Measurements from ENCODE around the gene PBX3. TPM values are rescaled to one million over a fixed set of nuclear protein-coding genes. Genes with fewer than 3 reads are reported as not detected.

Gene PBX3
- total RNA-seq, 1 experiment from 2014 or later: 38.1 TPM

DNA sequence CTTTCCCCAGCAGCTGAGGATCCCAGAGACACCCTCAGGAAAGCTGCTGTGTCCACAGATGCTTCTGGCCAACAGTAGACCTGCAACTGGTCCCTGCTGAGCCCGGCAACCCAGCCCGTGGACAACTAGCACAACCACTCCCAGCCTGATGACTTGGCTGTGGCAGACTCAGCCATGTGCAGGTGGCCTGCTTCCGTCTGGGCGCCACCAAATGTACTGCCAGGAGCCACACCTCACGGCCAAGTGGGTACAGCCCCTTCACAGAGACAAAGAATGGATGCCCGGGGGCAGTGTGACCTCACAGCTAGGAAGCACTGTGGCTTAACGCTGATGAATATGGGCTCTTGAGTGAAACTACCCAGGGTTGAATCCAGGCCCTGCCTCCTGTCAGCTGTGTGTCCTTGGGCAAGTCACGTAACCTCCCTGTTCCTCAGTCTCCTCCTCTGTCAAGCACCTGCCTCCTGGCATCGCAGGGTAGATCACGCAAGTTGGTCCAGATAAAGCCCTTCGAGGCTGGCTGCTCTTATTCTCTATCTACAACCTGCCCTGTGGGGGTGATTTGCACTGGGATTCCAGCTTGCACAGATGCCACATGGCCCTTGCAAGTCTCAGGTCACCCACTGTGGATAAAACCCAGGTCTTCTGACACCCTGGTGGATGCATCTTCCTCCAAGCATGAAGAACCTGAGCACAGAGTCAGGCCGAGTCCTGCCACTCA is 225.0 kb downstream of the PBX3 start:
- no peak for DNase-seq (ENCODE audit: low read depth)

DNA sequence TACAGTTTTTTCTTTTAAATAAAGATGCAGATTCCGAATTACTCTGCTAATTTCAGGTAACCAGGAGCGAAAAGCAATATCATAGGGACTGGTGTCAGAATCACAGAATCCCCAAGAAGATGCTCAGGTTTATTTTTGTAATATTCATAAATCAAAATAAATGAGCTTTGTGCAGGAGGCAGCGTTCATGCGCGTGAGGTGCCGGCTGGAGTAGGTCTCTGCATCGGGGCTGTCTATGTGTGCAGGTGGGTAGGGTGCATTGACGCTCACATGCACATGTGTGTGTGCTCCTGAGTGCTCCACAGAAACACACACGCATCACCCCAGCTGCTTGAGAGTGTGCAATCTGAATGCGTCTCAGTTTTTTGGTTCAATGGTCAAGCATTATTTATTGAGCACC is 226.4 kb downstream of the PBX3 start:
- no peak for DNase-seq (ENCODE audit: low read depth)

DNA sequence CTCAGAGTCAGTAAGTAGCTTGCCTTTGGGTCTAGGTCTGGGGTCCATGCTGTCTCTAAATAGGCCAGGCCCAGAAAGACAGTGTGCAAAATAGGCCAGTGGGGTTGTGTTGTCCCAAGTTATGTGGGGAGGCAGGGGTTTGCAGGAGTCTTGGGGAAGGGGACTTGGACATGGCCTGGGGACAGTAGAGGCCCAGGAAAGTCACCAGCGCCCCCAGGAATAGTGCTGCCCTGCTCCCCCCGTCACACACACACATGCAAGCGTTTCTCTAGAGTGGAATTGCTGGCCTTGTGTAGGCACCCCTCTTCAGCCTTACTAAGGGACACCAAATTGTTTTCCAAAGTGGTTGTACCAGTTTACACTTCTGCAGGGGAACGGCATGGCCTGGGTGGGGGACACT is 227.5 kb downstream of the PBX3 start:
- no peak for DNase-seq (ENCODE audit: low read depth)

DNA sequence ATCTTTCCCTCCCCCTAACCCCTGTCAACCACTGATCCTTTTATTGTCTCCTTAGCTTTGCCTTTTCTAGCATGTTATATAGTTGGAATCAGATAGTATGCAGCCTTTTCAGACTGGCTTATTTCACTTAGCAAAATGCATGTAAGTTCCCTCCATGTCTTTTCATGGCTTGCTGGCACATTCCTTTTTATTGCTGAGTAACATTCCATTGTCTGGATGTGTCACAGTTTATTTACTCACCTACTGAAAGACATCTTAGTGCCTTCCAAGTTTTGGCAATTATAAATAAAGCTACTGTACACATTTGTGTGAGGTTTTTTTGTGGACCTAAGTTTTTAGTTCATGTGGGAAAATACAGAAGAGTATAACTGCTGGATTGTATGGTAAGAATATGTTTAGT is 230.1 kb downstream of the PBX3 start:
- no peak for DNase-seq (ENCODE audit: low read depth)

DNA sequence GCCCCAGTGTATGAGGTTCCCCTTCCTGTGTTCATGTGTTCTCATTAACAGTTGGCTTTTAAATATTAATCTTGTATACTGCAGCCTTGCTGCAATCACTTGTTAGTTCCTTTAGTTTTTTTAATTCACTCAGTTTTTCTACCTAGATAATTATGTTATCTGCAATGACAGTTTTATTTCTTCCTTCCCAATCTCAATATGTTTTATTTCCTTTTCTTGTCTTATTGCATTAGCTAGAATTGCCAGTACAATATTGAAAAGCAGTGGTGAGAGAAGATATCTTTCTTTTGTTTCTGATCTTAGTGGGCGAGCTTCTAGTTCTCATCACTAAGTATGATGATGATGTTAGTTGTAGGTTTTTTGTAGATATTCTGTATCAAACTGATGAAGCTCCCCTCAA is 232.2 kb downstream of the PBX3 start:
- no peak for DNase-seq (ENCODE audit: low read depth)

DNA sequence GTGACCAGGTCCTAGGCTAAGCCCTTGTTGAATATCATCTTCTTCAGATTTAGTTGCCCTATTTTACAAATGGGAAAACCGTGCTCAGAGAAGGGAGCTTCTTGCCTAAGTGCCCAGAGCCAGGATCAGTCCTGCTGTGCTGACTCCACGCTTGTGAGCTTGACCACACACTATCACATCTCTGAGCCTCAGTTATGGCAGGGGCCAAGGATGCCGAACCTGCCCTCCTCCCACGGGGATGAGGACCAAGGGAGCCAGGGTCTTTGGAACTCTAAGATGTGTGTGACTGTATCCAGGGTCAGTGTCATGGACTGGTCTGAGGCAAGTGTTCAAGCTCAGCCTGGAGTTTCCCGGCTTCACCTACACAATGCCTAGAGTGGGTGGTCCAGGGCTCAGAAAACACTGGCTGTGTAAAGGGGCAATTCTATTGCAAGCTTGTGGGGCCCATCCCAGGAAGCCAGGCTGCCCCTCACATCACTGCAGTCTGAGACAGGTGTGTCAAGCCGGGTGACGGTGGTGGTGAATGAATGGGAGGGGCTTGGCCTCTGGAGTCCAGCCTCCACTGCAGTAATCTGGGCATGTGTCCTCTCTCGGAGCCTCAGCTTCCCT is 235.7 kb downstream of the PBX3 start:
- DNase-seq (ENCODE audit: low read depth): no peak

DNA sequence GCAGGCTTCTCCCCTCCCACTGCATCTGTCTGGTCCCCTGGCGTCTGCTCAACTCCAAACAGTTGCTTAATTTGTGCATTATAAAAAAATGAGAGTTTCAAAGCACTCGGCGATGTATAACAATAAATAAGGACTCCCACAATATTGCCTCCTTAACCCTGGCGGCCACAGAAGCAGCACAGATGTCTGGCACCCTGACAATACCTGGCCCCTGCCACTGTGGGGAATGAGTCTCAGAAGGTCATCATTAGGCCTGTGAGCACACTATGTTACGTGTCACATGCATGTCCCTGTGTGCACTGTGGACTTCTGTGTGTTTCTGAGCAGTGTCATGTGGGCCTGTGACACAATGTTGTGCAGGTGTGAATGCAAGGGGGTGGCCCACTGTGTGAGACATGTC is 236.5 kb downstream of the PBX3 start:
- no peak for DNase-seq (ENCODE audit: low read depth)

DNA sequence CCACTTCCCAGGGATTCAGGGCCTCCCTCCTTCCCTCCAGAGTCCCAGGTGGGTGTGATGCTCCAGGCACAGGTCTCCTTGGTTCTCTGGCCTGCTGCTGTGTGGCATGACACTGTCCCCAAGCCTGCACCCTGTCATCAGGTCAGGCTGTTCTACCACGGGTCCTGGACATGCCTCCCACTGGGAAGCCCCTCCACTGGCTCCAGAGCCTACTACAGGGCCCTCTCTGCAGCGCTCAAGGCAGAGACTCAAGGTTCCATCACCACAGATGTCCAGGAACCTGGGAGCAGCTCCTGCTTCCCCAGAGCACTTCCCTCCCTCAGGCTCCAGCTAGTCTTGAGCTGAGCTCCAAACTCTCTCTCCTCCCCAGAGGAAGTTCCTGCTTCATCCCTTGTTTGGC is 237.3 kb downstream of the PBX3 start:
- no peak for DNase-seq (ENCODE audit: low read depth)

DNA sequence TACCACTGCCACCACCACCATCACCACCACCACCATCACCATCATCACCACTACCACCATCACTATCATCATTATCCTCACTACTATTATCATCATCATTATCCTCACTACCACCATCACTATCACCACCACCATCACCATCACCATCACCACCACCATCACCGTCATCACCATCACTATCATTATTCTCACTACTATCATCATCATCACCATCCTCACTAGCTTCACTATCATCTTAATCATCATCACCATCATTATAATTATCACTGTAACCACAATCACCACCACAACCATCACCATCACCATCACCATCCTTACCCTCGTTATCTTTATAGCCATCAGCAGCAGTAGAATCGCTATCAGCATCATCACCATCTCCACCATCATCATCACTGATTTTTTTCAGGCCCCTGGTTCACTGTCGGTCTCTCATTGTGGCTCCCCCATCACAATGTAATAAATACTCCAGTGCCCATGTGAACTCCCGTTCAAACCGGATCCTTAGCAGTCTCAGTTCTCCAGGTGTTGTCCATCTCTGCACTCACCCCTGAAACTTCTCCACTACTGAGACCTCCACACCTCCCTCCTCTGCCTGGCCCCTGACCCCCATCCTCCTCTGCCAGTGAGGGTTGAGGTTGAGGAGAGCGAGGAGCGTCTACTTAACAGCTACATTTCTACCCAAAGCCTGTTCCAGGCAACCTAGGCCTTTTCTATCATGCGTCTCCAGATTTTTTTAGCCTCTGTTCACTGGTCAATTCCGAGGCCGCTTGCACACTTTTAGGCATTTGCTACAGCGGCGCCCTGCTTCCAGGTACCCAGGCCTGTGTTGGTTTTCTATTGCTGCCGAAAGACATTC is 238.2 kb downstream of the PBX3 start:
- DNase-seq (ENCODE audit: low read depth): no peak

DNA sequence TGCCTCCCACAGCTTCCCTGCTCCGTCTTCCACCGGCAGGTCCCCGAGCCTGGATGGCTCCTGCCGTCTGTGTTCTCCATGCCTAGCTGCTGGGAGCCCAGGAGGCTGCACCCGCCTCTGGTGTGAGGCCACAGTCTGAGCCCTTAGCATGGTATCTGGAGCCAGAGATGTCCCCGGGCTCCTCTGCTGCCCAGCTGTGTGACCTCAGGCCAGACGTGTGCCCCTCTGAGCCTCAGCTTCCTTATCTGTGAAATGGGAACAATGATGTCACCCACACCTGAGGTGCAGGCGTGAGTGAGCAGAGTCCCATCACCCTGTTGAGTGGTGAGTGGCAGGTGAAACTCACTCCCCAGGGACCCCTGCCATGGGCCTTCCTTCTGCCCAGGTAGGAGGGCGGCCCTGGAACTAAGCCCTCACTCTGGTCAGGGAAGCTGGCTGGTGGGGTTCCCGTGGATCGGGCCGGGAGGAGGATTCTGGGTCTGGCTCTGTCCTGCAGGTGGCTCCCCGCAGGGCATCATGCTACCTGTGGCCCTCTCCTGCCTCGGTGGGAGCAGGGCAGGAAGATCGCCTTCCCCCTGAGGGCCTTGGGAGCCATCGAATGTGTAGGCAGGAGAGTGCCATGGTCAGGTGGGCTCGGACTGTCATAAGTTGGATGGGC is 239.0 kb downstream of the PBX3 start:
- no peak for DNase-seq (ENCODE audit: low read depth)

DNA sequence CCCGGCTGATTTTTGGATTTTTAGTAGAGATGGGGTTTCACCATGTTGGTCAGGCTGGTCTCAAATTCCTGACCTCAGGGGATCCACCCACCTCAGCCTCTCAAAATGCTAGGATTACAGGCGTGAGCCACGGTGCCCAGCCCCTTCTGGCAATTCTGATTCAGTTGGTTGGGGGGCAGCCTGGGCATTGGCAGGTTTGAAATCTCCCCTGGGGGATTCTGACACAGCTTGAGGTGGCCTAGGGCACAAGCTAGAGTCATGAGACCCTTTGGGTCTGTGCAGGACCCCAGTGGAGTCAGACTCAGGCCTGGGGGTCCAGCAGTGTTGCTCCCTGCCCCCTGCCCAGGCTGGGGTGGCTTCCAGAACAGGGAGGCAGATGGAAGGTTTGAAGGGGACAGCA is 239.8 kb downstream of the PBX3 start:
- DNase-seq (ENCODE audit: low read depth): no peak

DNA sequence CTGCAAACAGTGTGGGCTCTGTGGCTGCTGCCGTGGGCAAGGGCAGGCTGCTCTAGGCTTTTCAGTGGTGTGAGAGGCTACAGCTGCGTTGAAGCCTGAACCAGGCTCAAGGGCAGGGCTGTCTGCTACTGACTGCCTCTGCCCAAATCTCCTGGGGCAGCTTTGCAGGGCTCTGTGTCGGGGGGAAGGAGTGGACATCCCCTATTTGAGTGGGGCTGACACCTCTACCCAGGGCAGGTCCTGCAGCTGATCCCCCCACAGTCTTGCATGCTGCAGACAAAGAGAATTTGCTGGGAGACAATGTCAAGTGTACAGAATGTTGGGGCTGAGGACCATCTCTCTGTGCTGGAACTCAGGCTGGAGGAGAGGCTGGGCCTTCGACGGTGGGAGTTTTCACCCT is 240.2 kb downstream of the PBX3 start:
- no peak for DNase-seq (ENCODE audit: low read depth)

DNA sequence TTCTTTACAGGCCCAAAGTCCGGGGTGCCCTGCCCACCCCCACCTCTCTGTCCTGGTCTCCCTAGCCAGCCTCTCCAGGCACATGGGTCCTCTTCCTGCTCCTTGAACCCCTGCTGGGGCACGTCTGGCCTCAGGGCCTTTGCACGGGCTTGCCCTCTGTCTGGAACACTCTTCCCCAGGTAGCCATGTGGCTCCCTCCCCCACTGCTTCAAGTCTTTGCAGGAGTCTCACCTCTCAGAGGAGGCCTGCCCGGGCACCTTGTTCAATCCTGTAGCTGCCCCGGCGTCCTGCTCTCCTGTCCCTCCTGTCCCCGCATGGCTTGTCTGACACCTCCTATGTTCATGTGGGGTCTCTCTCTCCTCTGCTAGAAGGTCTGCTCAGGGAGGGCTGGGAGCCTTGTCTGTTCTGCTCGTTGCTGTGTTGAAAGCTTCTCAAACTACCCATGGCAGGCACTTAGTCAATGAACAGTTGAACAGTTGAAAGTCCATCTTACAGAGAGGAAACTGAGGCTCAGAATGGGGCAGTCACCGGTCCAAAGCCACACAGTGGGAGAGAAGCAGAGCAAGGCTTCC is 241.4 kb downstream of the PBX3 start:
- no peak for DNase-seq (ENCODE audit: low read depth)

DNA sequence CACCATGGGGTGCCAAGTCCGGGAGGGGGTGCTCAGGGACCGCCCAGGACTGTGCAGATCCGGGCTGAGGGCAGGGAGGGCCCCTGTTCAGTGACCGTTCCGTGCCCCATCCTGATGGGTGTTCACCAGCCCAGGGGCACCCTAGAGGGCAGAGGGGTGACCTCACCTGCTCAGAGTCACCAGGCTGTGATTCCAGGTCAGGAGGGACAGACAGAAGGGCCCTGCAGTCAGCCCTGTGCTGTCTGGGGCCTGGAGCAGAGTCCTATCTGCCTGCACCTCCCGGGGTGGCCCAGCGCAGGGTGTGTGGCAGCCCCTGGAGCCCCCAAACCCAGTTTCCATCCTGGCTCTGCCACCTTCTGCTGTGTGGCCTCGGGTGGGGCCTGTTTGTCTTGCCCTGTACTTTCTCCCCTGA is 241.9 kb downstream of the PBX3 start:
- no peak for DNase-seq (ENCODE audit: low read depth)

DNA sequence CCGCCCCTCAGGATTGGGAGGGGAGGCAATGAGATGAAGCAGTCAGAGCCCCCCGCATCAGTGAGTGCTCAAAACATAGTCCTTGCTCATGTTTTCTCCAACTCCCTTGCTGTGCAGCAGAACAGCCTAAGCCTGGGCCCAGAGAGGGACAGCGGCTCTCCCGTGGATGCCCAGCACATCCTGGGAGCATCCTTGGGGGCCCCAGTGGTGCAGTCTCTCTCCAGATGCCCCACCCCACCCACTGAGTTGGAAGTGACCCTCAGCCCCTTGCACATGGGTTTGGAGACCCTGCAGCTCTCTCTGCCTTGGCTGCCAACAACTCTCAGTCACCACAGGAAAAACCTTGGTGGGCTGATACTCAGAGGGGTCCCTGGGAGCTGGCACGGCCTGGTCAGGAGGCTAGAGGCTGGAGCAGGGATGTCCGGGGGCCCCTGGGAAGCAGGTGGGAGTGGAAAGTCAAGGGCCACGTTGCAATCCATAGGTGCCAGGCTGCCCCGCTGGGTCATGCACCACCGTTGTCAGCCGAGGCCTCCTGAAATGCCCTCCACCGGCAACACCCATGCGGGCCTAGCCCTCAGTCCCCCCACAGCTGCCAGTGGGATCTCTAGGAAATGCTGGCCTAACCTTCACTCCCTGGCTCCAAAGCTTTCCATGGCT is 242.5 kb downstream of the PBX3 start:
- no peak for DNase-seq (ENCODE audit: low read depth)

DNA sequence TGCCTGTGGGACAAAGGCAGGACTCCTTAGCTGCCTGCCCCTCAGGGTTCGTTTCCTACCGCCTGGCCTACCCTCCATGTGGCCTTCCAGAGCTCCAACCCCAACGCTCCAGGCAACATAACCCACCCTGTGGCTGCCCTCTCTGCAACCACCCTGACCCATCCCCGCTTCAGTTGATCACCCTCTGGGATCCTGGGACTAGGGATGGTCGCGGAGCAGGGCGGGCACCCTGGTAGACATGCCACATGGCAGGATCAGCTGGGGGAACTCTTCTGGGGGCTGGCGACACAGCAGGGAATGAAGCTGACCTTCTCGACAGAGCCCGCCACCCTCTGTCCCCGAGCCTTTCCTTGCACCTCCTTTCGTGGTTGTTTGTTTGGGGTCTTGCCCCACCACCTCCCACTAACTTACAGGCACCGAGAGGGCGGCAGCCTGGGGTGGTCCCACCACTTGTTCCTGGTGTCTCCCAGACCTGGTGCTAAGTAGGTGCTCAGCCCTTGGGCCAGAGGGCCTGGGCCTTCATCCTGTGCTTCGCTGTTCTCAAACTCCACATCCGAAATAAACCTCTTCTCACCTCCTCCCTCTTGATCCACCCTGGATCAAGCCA is 243.1 kb downstream of the PBX3 start:
- DNase-seq (ENCODE audit: low read depth): no peak

DNA sequence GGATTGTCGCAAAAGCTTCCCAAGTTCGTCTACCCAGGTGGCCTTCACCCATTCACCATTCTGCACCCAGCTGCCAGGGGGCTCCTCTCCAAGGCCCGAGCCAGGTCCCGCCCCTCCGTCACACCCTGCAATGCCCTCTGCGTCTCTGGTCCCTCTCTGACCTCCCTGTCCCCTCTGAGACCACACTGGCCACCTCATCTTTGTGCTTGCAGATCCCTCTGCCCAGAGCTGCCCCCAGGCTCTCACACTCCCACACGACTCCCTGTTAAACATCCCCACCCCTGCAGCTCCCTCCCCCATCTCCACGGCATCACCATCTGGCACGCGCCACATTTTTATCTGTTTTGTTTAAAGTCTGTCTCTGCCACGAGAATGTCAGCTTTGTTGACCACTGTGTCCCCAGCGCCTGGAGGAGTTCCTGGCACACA is 243.6 kb downstream of the PBX3 start:
- DNase-seq (ENCODE audit: low read depth): no peak

DNA sequence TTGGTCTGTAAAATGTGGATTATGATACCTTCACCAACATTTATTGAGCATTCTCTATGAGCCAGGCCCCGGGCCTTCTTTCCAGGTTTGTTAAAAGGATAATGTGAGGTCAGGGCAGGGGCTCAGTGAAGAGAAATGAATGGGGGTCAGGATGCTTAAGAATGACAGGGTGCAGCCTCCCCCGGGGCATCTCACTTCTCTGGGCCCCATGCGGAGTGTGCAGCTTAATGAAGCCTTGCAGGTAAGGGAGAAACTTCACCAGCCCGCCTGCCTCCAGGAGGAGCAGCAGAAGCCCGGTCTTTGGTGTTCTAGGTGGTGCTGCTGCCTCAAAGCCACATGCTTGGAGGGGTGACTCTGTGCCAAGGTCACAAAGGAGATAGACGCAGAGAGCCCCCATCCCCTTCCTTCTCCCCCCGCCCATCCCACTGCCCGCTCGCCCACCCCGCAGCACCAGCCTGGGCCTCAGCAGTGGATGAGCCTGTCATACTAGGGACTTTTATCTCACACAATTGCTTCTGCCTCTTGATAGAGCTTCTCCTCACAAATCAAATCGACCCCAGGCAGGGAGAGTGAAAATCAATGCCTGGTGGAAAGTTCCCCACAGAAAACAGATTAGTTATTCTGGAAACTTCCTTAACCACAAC is 244.8 kb downstream of the PBX3 start:
- no peak for DNase-seq (ENCODE audit: low read depth)

DNA sequence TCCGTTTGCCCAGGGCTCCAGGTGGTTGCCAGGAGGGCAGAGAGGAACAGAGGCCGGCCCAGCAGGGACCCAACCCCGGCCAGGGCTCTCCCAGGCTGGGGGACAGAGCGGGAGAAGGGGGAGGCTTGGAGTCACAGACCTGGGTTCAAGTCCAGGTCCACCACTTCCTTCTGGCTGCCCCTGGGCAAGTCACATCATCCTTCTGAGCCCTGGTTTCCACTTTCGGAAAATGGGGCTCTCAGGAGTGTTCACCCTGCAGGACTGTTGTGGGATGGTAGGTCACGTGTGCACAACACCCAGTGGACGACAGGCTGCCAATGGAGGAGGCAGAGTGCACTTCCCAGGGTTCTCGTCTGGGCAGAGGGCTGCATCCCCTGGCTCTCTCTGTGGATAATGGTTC is 245.4 kb downstream of the PBX3 start:
- no peak for DNase-seq (ENCODE audit: low read depth)

DNA sequence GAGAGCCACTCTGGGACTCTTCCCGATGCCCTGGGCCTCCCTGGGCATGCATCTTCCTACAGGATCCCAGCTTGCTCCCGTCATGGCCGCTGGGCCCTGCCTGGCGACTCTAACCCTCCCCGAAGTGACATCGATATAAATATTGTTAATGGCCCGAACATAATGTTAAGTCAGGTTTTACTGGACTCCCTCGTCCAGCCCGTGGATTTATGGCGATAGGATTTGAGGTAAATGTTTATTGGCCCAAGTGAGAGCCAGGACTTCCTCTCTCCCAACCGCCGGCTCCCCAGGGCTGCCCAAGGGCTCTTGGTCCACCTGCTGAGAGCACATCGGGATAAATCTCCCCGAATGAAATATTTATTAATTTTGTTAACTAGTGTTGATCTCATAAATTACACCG is 246.3 kb downstream of the PBX3 start:
- DNase-seq (ENCODE audit: low read depth): no peak
